HCT116 (cell line): ENCODE results near the gene HTR3B. TPM values are rescaled to one million over a fixed set of nuclear protein-coding genes. Genes with fewer than 3 reads are reported as not detected.

Source experiments
- ATAC-seq: fragments of 200-7000 bp; cut with Tn5 transposase; 2 replicates; pipeline ENCODE4 v1.9.1; 2020; ENCODE audit warnings: mild to moderate bottlenecking, moderate library complexity
- BruUV-seq: library from RNA; stranded (reverse); fragments of 400-500 nt; replicated peaks from 2 replicates; lab custom pipeline; 2021; lab: Mats Ljungman, UMichigan
- CTCF ChIA-PET: fragments of 300-600 bp; sonication (Branson Sonifier 250); formaldehyde crosslinking; loops from one replicate; lab custom pipeline; 2021; ENCODE audit warnings: antibody characterized with exemption; lab: Charles Lee
- POLR2A ChIA-PET: fragments of 300-600, 350-600 bp; sonication (Branson Sonifier 250); formaldehyde crosslinking; loops from one replicate; lab custom pipeline; 2021; ENCODE audit warnings: antibody characterized with exemption; lab: Charles Lee
- RAD21 ChIA-PET, 2 experiments: fragments of 300-600 bp; sonication (Branson Sonifier 250); formaldehyde crosslinking; loops; one replicate each; lab custom pipeline; 2023; ENCODE audit warnings: low total read pairs in 2 of 2; ENCODE audit not compliant: uncharacterized antibody in 2 of 2, unreplicated experiment in 2 of 2, low non-redundant PET in 1 of 2; lab: Charles Lee
- DNase-seq: peaks from one replicate; pipeline ENCODE4 v3.0.0-alpha.2; 2010; ENCODE audit warnings: low read depth, low spot score
- H2AFZ ChIP-seq: fragments of 200-600 bp; shearing (Covaris generic), sonication (generic); 2 replicates; pipeline ENCODE4 v1.6.1; 2017; ENCODE audit warnings: low read depth, mixed run types, mixed read lengths, antibody characterized with exemption, low read length; ENCODE audit not compliant: poor library complexity, severe bottlenecking
- H3K27ac ChIP-seq: 2 replicates; pipeline ENCODE4 v1.5.1; 2012; ENCODE audit warnings: low read depth, low read length
- H3K27me3 ChIP-seq: fragments of 200-600 bp; sonication (generic); 2 replicates; pipeline ENCODE4 v1.6.1; 2016; ENCODE audit warnings: mixed run types, low read length, mixed read lengths; ENCODE audit not compliant: insufficient read depth
- H3K36me3 ChIP-seq, 2 experiments: fragments of 200-500 bp in 1 of 2; fragments of 200-600 bp in 1 of 2; sonication (Bioruptor generic) in 1 of 2; sonication (generic) in 1 of 2; 2 replicates each; pipeline versions ENCODE4 v1.5.1 to v1.6.1; 2014 to 2016; ENCODE audit warnings: low read length in 2 of 2, inconsistent platforms in 1 of 2, mixed read lengths in 1 of 2, mixed run types in 1 of 2; ENCODE audit not compliant: insufficient read depth in 2 of 2, control insufficient read depth in 1 of 2
- H3K4me1 ChIP-seq, 2 experiments: fragments of 200-600 bp in 1 of 2; sonication (generic) in 1 of 2; 2 replicates each; pipeline versions ENCODE4 v1.5.1 to v1.6.1; 2012 to 2017; ENCODE audit warnings: low read length in 2 of 2, inconsistent platforms in 1 of 2, mild to moderate bottlenecking in 1 of 2, mixed read lengths in 1 of 2, mixed run types in 1 of 2, moderate library complexity in 1 of 2; ENCODE audit not compliant: insufficient read depth in 2 of 2, control insufficient read depth in 1 of 2
- H3K4me2 ChIP-seq: fragments of 200-600 bp; sonication (generic); 2 replicates; pipeline ENCODE4 v1.6.1; 2017; ENCODE audit warnings: mixed run types, low read length, mixed read lengths
- H3K4me3 ChIP-seq, 2 experiments: fragments of 200-600 bp in 1 of 2; sonication (generic) in 1 of 2; replicated peaks in 1 of 2; 2 replicates each; pipeline ENCODE4 v1.5.1; 2011 to 2016; ENCODE audit warnings: low read length in 2 of 2, control low read depth in 1 of 2, low read depth in 1 of 2, mild to moderate bottlenecking in 1 of 2, mixed read lengths in 1 of 2, mixed run types in 1 of 2
- H3K79me2 ChIP-seq: fragments of 200-600 bp; sonication (generic); 2 replicates; pipeline ENCODE4 v1.6.1; 2017; ENCODE audit warnings: mild to moderate bottlenecking, mixed run types, low read length, moderate library complexity, mixed read lengths; ENCODE audit not compliant: insufficient read depth
- H3K9ac ChIP-seq: fragments of 200-600 bp; sonication (generic); 2 replicates; pipeline ENCODE4 v1.6.1; 2016; ENCODE audit warnings: low read length, mixed read lengths
- H3K9me2 ChIP-seq: fragments of 200-600 bp; sonication (generic), shearing (Covaris generic); 2 replicates; pipeline ENCODE4 v1.6.1; 2017; ENCODE audit warnings: mixed run types, mild to moderate bottlenecking, moderate library complexity; ENCODE audit not compliant: insufficient read depth
- H3K9me3 ChIP-seq, 2 experiments: fragments of 200-500 bp in 1 of 2; fragments of 200-600 bp in 1 of 2; sonication (Bioruptor generic) in 1 of 2; sonication (generic) in 1 of 2; 2 replicates each; pipeline ENCODE4 v1.6.1; 2014 to 2017; ENCODE audit warnings: low read length in 2 of 2, mixed read lengths in 2 of 2, inconsistent platforms in 1 of 2, low read depth in 1 of 2, mild to moderate bottlenecking in 1 of 2, mixed run types in 1 of 2, moderate library complexity in 1 of 2; ENCODE audit not compliant: control insufficient read depth in 1 of 2, insufficient read depth in 1 of 2
- H4K20me1 ChIP-seq: fragments of 200-600 bp; sonication (generic), shearing (Covaris generic); 2 replicates; pipeline ENCODE4 v1.6.1; 2017; ENCODE audit warnings: mixed run types, mild to moderate bottlenecking, moderate library complexity; ENCODE audit not compliant: insufficient read depth
- CBX3 ChIP-seq: IDR thresholded peaks from 2 replicates; pipeline ENCODE4 v1.6.1; 2012; ENCODE audit warnings: low read depth
- CEBPB ChIP-seq: IDR thresholded peaks from 2 replicates; pipeline ENCODE4 v1.6.1; 2012; ENCODE audit warnings: low read depth
- EGR1 ChIP-seq: IDR thresholded peaks from 2 replicates; pipeline ENCODE4 v1.6.1; 2012; ENCODE audit warnings: low read depth
- ELF1 ChIP-seq: IDR thresholded peaks from 2 replicates; pipeline ENCODE4 v1.6.1; 2012; ENCODE audit warnings: low read depth, borderline replicate concordance
- EZH2phosphoT487 ChIP-seq: fragments of 200-600 bp; IDR thresholded peaks from 2 replicates; pipeline ENCODE4 v1.6.1; 2018; ENCODE audit warnings: antibody characterized with exemption, borderline replicate concordance
- POLR2A ChIP-seq: IDR thresholded peaks from 2 replicates; pipeline ENCODE4 v1.7.0; 2011; ENCODE audit warnings: borderline replicate concordance; ENCODE audit not compliant: insufficient read depth, insufficient read length; ENCODE audit errors: extremely low read depth
- POLR2AphosphoS5 ChIP-seq: IDR thresholded peaks from 2 replicates; pipeline ENCODE4 v1.6.1; 2011; ENCODE audit warnings: mild to moderate bottlenecking, low read depth, low read length, moderate library complexity
- TCF7L2 ChIP-seq: IDR thresholded peaks from 2 replicates; pipeline ENCODE4 v1.7.0; 2011; ENCODE audit warnings: borderline replicate concordance, inconsistent platforms; ENCODE audit not compliant: insufficient read depth, insufficient read length; ENCODE audit errors: extremely low read depth
- intact Hi-C: fragments of 100-400 bp; cut with micrococcal nuclease; formaldehyde crosslinking; loops from 2 replicates; pipeline ENCODE4 v1.10.0; 2022
- total RNA-seq: library from RNA; stranded (reverse); gene quantifications from one replicate; pipeline ENCODE4 v1.2.1, GENCODE V29; 2021; ENCODE audit not compliant: unreplicated experiment
- TF ChIP-seq, protein P1 (sequence below): IDR thresholded peaks from 2 replicates; pipeline ENCODE4 v1.6.1; 2012
- TF ChIP-seq, protein P2 (sequence below): IDR thresholded peaks from 2 replicates; pipeline ENCODE4 v1.6.1; 2011; ENCODE audit warnings: mild to moderate bottlenecking, low read length, moderate library complexity; ENCODE audit not compliant: insufficient replicate concordance; ENCODE audit errors: extremely low read depth
- TF ChIP-seq, protein P3 (sequence below): IDR thresholded peaks from 2 replicates; pipeline ENCODE4 v1.6.1; 2012; ENCODE audit warnings: low read depth

Gene HTR3B
- total RNA-seq, 1 experiment from 2014 or later = not detected

DNA sequence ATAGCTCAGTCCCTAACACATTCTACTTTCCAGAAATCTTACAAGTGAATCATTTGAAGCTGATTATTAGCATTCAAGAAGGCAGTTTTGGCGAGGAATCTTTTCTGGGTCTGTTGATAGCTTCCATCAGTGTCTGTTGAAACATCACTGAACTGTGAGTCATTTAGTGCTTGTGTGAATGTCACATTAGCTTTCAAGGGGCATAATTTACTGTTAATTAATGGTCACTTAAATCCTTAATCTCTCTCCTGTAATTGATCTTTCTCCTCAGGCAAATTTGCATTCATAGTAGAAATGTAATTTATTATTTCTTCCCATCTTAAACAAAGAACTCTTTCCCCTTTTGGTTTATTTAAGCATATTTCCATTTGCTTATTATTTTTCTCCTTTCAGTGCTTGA lies 2.6 kb downstream of the HTR3B start (continued):
- TF ChIP-seq, protein P1, sequence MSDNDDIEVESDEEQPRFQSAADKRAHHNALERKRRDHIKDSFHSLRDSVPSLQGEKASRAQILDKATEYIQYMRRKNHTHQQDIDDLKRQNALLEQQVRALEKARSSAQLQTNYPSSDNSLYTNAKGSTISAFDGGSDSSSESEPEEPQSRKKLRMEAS = no peak

DNA sequence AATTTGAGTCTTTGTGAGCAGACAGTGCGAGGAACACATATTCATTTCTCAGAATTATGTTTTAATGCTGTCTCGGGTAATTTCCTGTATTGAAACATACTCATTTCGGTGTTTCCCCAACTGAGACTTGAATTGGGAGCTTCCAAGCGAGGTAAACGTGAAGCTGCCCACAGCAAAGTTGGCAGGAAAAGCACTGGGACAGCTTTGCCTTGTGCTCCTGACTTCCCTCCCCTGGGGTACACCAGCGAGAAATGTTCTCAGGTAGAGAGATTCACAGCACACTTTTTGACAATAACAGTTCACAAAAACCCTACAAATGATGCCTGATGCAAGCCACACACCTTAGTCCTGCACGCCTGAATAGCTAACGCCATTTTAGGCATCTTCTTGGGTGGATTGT lies 3.1 kb downstream of the HTR3B start:
- RAD21 ChIA-PET = no interaction called here
- Histone ChIP-seq H3K27ac (no peak overlapping the region), H3K4me2 (no peak overlapping the region), H3K9me3 (no peaks in the 10 kb centered on the region), H2AFZ (no peak overlapping the region), H3K79me2 (no peaks in the 10 kb centered on the region), H3K27me3 (peaks cover 15% of the 10 kb centered on the region; the same call in 1 of the 2 replicates), H3K36me3 (no peaks in the 10 kb centered on the region), H3K9me2 (no peaks in the 10 kb centered on the region), H4K20me1 (no peaks in the 10 kb centered on the region), H3K9ac (no peak overlapping the region), H3K4me3 (no peak overlapping the region), H3K4me1 (no peaks in the 10 kb centered on the region)
- TF ChIP-seq CBX3 (no peak), EGR1 (no peak), POLR2A (no peak), POLR2AphosphoS5 (no peak), EZH2phosphoT487 (no peak), TCF7L2 (no peak), ELF1 (no peak), CEBPB (no peak)
- TF ChIP-seq, protein P2, sequence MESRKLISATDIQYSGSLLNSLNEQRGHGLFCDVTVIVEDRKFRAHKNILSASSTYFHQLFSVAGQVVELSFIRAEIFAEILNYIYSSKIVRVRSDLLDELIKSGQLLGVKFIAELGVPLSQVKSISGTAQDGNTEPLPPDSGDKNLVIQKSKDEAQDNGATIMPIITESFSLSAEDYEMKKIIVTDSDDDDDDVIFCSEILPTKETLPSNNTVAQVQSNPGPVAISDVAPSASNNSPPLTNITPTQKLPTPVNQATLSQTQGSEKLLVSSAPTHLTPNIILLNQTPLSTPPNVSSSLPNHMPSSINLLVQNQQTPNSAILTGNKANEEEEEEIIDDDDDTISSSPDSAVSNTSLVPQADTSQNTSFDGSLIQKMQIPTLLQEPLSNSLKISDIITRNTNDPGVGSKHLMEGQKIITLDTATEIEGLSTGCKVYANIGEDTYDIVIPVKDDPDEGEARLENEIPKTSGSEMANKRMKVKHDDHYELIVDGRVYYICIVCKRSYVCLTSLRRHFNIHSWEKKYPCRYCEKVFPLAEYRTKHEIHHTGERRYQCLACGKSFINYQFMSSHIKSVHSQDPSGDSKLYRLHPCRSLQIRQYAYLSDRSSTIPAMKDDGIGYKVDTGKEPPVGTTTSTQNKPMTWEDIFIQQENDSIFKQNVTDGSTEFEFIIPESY = no peak
- TF ChIP-seq, protein P3, sequence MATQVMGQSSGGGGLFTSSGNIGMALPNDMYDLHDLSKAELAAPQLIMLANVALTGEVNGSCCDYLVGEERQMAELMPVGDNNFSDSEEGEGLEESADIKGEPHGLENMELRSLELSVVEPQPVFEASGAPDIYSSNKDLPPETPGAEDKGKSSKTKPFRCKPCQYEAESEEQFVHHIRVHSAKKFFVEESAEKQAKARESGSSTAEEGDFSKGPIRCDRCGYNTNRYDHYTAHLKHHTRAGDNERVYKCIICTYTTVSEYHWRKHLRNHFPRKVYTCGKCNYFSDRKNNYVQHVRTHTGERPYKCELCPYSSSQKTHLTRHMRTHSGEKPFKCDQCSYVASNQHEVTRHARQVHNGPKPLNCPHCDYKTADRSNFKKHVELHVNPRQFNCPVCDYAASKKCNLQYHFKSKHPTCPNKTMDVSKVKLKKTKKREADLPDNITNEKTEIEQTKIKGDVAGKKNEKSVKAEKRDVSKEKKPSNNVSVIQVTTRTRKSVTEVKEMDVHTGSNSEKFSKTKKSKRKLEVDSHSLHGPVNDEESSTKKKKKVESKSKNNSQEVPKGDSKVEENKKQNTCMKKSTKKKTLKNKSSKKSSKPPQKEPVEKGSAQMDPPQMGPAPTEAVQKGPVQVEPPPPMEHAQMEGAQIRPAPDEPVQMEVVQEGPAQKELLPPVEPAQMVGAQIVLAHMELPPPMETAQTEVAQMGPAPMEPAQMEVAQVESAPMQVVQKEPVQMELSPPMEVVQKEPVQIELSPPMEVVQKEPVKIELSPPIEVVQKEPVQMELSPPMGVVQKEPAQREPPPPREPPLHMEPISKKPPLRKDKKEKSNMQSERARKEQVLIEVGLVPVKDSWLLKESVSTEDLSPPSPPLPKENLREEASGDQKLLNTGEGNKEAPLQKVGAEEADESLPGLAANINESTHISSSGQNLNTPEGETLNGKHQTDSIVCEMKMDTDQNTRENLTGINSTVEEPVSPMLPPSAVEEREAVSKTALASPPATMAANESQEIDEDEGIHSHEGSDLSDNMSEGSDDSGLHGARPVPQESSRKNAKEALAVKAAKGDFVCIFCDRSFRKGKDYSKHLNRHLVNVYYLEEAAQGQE = no peak
- TF ChIP-seq, protein P1 = no peak
- CTCF ChIA-PET = interaction anchor here (1.0 to 4.9 kb wide), 6 partner anchors 9 to 357 kb away, joined by 3 to 38 read pairs (median 4); no protein-coding TSS in a partner anchor
- no peak for ATAC-seq
- DNase-seq = no peak
- POLR2A ChIA-PET = no interaction called here
- intact Hi-C loops = loop anchor here (10.0 kb wide), 1 partner anchor 257 kb away; no protein-coding TSS in a partner anchor
- no TSS peak for BruUV-seq
